Activated CD4-positive, alpha-beta T cell treated with anti-CD3 and anti-CD28 coated beads for 36 hours (primary cell): Measurements from ENCODE around the gene ZMIZ1. TPM values are rescaled to one million over a fixed set of nuclear protein-coding genes. Genes with fewer than 3 reads are reported as not detected.

Experiments used
- ATAC-seq: fragments of 200-7000 bp; cut with Tn5 transposase; one replicate; pipeline ENCODE4 v1.10.0; 2021; ENCODE audit warnings: mild to moderate bottlenecking, moderate library complexity
- CTCF ChIA-PET: fragments of 350-600 bp; sonication (Branson Sonifier 250); formaldehyde crosslinking; loops from one replicate; lab custom pipeline; 2021; ENCODE audit warnings: antibody characterized with exemption; lab: Charles Lee
- POLR2A ChIA-PET: fragments of 350-600 bp; sonication (Branson Sonifier 250); formaldehyde crosslinking; loops from one replicate; lab custom pipeline; 2021; ENCODE audit warnings: antibody characterized with exemption, inconsistent platforms; lab: Charles Lee
- DNase-seq: peaks from one replicate; pipeline ENCODE4 v3.0.0-alpha.2; 2020
- H3K27ac Mint-ChIP-seq: one replicate; pipeline ENCODE4 v1.8.0; 2021; ENCODE audit warnings: mixed read lengths
- H3K27me3 Mint-ChIP-seq: one replicate; pipeline ENCODE4 v1.8.0; 2021; ENCODE audit warnings: mixed read lengths
- H3K36me3 Mint-ChIP-seq: one replicate; pipeline ENCODE4 v1.8.0; 2021; ENCODE audit warnings: low read depth, mixed read lengths
- H3K4me1 Mint-ChIP-seq: one replicate; pipeline ENCODE4 v1.8.0; 2021; ENCODE audit warnings: mixed read lengths
- H3K4me3 Mint-ChIP-seq: one replicate; pipeline ENCODE4 v1.8.0; 2021; ENCODE audit warnings: mild to moderate bottlenecking, moderate library complexity, mixed read lengths
- H3K9me3 Mint-ChIP-seq: one replicate; pipeline ENCODE4 v1.8.0; 2021; ENCODE audit warnings: low read depth, mixed read lengths
- intact Hi-C, 2 experiments: fragments of 100-400 bp; cut with DNase I in 1 of 2; cut with micrococcal nuclease in 1 of 2; formaldehyde crosslinking; loops; one replicate each; pipeline versions ENCODE4 v1.14.2 to v1.15.1; 2022 to 2024; cut with DNase I, micrococcal nuclease
- total RNA-seq, 2 experiments: library from RNA; stranded (reverse); gene quantifications; one replicate each; pipeline ENCODE4 v1.2.3, GENCODE V29; 2021

Gene ZMIZ1
- total RNA-seq, 2 experiments from 2014 or later = 33.9 to 34.3 TPM

DNA sequence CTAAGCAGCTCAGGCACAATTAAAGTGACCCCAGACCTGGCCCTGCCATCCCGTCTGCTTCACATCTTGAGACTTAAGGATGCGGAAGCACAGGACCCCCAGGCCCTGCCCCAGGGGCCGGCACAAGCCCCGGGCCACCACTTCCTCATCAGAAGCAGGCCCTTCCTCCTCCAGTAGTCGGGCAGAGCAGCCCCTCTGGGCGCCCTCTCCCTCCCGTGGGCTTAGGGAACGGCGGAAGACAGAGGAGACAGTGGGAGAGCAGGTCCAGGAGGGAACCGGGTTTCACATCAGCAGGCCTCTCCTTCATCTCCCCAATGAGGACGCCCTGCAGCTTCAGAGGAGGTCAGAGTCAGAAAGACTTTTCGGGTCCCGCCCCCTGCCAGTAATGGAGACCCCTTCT is 142.8 kb downstream of the ZMIZ1 start:
- ChIA-PET CTCF (interaction anchor here (1.2 kb wide), 1 partner anchor 8 kb away, joined by 3 read pairs; no protein-coding TSS in a partner anchor), POLR2A (no interaction called here)
- no peak overlapping the region for H3K27ac Mint-ChIP-seq
- peaks cover 4% of the 10 kb centered on the region for H3K36me3 Mint-ChIP-seq
- no peaks in the 10 kb centered on the region for H3K27me3 Mint-ChIP-seq
- no peak for ATAC-seq
- DNase-seq = no peak
- H3K4me1 Mint-ChIP-seq = no peaks in the 10 kb centered on the region
- intact Hi-C loops = no loop called here
- H3K9me3 Mint-ChIP-seq = no peaks in the 10 kb centered on the region
- H3K4me3 Mint-ChIP-seq = no peak overlapping the region

DNA sequence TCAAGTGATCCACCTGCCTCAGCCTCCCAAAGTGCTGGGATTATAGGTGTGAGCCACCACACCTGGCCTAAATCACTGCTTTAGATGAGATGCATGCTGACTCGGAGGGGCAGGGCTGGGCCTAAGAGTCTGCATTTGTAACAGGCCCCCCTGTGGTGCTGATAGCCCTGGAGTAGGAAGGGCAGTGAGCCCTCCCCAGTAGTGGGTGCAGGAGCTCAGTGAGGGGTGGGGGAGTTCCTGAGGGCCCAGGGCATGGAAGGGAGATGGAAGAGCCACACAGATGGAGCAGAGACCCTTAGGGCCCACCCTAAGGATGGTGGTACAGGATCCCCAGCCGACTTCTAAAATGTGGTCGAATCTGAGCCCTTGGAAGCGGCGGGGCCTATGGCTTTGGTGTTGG is 146.8 kb downstream of the ZMIZ1 start:
- no peaks in the 10 kb centered on the region for H3K9me3 Mint-ChIP-seq

DNA sequence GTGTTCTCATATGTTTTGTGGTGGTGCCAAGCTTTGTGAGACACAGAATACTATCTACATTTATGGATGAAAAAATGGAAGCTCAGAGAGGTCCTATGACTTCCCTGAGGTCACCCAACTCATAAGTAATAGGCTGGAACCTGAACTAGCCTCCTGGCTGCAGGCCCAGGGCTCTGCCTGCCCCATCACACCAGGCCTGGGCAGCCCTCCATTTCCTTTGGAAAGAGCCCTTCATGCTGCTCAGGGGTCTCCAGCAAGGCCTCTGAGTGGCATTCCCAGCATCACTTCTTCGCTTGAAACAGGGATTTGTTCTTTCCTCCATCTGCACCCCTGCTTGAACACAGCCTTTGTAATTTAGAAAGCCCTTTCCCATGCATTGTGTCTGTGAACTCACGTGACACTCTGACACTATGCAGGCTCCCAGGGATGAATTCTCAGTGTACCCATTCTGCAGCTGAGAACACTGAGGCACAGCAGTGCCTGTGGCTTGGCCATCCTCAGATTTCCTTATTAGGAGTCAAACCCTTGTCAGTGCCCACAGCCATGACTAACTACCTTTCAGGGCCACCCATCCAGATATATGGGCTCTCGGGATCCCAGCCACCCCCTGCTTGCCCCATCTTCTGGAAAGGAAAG is 150.7 kb downstream of the ZMIZ1 start:
- DNase-seq = no peak
- no peaks in the 10 kb centered on the region for H3K9me3 Mint-ChIP-seq
- no peak overlapping the region for H3K4me3 Mint-ChIP-seq
- no peaks in the 10 kb centered on the region for H3K27me3 Mint-ChIP-seq
- ChIA-PET CTCF (interaction anchor here (0.6 kb wide), 2 partner anchors 8 to 21 kb away, joined by 3 to 4 read pairs; no protein-coding TSS in a partner anchor), POLR2A (no interaction called here)
- no peak for ATAC-seq
- peaks cover 4% of the 10 kb centered on the region for H3K36me3 Mint-ChIP-seq
- H3K27ac Mint-ChIP-seq = no peak overlapping the region
- intact Hi-C loops = no loop called here
- H3K4me1 Mint-ChIP-seq = no peaks in the 10 kb centered on the region

More for the DNA sequence above, 146.8 kb downstream of the ZMIZ1 start:
- H3K36me3 Mint-ChIP-seq = peaks cover 4% of the 10 kb centered on the region
- ChIA-PET POLR2A (no interaction called here), CTCF (interaction anchor here (0.5 to 1.0 kb wide), 2 partner anchors 12 to 52 kb away, joined by 3 to 4 read pairs; no protein-coding TSS in a partner anchor)
- no peak overlapping the region for H3K27ac Mint-ChIP-seq
- no peaks in the 10 kb centered on the region for H3K4me1 Mint-ChIP-seq
- intact Hi-C loops = no loop called here
- no peak for ATAC-seq
- H3K4me3 Mint-ChIP-seq = no peak overlapping the region
- no peak for DNase-seq
- H3K27me3 Mint-ChIP-seq = no peaks in the 10 kb centered on the region

DNA sequence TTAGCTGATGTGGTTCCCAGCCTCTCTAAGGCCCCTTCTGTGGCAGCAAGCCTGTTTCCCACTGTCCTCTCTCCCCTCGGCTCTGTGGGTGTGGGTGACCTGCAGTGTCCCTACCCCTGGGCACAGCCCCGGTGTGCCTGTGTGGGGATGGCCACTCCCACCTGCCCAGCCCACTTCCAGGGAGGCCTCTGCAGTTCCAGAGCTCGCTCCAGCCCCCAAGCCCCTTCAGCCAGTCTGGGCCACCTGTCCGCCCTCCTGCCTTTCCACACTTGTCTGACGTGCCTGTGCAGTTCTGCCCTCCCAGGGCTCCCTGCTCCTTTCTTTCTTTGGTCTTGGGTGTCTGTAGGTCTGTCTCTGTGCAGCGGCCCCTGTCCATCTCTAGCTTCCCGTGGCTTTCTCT is 151.5 kb downstream of the ZMIZ1 start:
- no peak for DNase-seq
- no peak overlapping the region for H3K27ac Mint-ChIP-seq
- H3K9me3 Mint-ChIP-seq = no peaks in the 10 kb centered on the region
- H3K36me3 Mint-ChIP-seq = peaks cover 4% of the 10 kb centered on the region
- H3K27me3 Mint-ChIP-seq = no peaks in the 10 kb centered on the region
- H3K4me1 Mint-ChIP-seq = no peaks in the 10 kb centered on the region
- ChIA-PET POLR2A (no interaction called here), CTCF (interaction anchor here (0.6 kb wide), 1 partner anchor 9 kb away, joined by 3 read pairs; no protein-coding TSS in a partner anchor)
- intact Hi-C loops = no loop called here
- ATAC-seq = no peak
- no peak overlapping the region for H3K4me3 Mint-ChIP-seq

DNA sequence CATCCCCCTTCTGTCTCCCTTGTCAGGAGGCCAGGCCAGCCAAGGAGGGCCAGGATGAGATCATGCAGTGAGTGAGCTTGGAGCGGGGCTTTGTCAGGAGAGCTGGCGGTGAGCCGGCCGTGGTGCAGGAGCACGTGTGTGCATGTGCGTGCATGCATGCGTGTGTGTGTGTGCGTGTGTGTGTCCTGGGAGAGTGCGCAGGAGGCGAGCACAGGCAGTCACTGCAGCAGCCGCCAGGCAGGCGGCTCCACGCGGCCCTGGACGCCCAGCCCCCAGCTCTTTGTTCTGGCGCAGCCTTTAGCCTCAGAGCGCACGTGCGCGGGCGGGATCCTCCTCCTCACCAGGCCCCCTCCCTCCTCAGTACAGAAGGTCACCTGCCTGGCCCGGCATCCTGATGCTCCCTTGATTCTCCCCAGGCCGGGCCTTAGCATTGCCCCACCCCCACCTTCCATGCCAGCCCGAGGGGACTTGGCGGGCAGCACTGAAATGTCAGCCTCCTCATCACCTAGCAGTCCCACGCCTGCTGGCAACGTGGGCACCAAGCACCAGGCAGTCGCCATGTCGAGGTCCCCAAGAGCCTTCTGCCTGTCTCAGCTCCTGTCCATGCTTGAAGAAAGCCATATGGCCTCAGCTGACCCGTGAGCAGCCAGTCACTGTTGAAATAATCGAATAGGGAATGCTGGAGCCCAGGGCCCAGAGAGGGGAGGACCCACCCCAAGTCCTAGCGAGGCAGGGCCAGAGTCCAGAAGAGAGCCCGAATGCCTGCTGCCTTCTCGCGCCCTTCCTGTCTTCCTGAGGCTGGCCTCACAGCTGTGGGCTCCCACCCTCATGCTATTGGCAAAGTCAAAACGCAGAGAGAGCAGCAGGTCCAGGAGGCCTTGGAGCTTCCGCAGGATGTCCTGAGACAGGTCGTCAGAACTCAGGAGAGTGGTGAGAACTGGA is 152.6 kb downstream of the ZMIZ1 start:
- DNase-seq (no peak), ATAC-seq (no peak)
- intact Hi-C loops = no loop called here
- Mint-ChIP-seq H3K4me1 (no peaks in the 10 kb centered on the region), H3K27ac (no peak overlapping the region), H3K27me3 (no peaks in the 10 kb centered on the region), H3K4me3 (no peak overlapping the region), H3K36me3 (peaks cover under 1% of the 10 kb centered on the region), H3K9me3 (no peaks in the 10 kb centered on the region)
- ChIA-PET POLR2A (no interaction called here), CTCF (no interaction called here)

DNA sequence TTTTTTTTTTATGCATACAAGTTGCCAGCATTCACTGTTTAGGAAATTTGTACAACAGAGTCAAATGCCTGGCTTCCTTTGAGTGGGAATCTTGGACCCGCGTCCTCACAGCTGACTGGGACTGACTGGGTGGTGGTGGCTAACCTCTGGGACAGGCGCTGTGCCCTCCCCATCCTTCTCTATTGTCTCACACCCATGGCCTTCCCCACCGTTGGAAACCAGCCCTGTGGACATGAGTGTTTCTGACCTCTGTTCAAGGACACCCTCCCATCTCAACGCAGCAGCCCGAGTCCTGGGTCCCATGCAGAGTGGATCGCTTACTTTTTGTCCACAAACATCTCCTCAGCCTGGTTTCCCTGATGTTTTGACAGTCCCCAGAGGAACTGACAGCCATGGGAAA is 153.4 kb downstream of the ZMIZ1 start:
- no peak overlapping the region for H3K27ac Mint-ChIP-seq

DNA sequence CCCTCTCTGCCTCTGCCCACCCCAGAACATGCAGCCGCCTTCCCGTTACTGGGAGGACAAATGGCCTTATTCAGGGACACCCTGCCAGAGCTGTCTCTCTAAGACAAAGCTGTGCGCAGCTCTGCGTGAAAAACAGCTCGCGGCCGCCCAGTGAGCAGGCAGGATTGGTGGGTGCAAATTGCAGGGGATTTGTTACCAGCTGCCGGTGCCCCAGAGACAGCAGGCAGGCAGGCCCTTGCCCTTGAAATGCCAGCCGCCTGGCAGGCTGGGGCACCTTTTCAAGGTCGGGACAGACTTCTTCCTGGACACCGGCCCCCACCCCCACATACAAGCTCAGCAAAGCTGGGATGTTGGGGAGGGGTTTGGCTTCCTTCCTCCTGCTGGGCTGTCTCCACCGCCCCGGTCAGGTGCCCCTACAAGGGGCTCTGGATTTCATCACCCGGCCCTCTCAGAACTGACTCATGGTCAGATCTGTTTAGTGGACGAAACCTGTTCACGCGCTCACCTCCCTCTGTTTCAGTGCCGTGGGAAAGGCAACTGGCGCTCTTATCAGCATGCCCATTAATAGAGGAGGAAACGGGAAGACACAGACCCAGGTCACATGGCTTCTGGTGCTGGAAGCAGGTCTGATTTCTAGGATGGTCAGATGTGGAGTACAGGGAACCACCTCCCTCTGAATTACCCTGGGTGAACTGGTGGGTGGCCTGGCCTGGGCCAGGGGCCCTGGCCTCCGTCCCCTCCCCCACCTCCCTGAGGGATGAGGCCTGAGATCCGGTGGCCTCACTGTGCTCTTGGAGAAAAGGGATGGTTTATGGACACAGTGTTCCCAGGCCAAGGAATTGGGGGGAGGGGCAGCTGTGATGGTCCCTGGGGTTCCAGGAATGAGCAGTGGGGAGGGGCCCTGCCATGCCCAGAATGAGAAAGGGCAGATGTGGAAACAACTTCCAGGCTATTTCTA is 154.6 kb downstream of the ZMIZ1 start:
- no peaks in the 10 kb centered on the region for H3K9me3 Mint-ChIP-seq
- intact Hi-C loops = no loop called here
- ChIA-PET POLR2A (interaction anchor here (0.6 kb wide), 1 partner anchor 10 kb away, joined by 4 read pairs; no protein-coding TSS in a partner anchor), CTCF (interaction anchor here (1.0 kb wide), 1 partner anchor 27 kb away, joined by 3 read pairs; no protein-coding TSS in a partner anchor)
- no peak overlapping the region for H3K4me3 Mint-ChIP-seq
- no peaks in the 10 kb centered on the region for H3K27me3 Mint-ChIP-seq
- H3K36me3 Mint-ChIP-seq = no peaks in the 10 kb centered on the region
- H3K27ac Mint-ChIP-seq = no peak overlapping the region
- DNase-seq (no peak), ATAC-seq (no peak)
- H3K4me1 Mint-ChIP-seq = no peaks in the 10 kb centered on the region

More for the DNA sequence above, 153.4 kb downstream of the ZMIZ1 start:
- H3K4me3 Mint-ChIP-seq = no peak overlapping the region
- no peaks in the 10 kb centered on the region for H3K9me3 Mint-ChIP-seq
- no peaks in the 10 kb centered on the region for H3K27me3 Mint-ChIP-seq
- intact Hi-C loops = no loop called here
- ChIA-PET POLR2A (no interaction called here), CTCF (interaction anchor here (1.0 kb wide), 1 partner anchor 26 kb away, joined by 3 read pairs; no protein-coding TSS in a partner anchor)
- H3K36me3 Mint-ChIP-seq = no peaks in the 10 kb centered on the region
- no peak for DNase-seq
- no peak for ATAC-seq
- H3K4me1 Mint-ChIP-seq = no peaks in the 10 kb centered on the region

DNA sequence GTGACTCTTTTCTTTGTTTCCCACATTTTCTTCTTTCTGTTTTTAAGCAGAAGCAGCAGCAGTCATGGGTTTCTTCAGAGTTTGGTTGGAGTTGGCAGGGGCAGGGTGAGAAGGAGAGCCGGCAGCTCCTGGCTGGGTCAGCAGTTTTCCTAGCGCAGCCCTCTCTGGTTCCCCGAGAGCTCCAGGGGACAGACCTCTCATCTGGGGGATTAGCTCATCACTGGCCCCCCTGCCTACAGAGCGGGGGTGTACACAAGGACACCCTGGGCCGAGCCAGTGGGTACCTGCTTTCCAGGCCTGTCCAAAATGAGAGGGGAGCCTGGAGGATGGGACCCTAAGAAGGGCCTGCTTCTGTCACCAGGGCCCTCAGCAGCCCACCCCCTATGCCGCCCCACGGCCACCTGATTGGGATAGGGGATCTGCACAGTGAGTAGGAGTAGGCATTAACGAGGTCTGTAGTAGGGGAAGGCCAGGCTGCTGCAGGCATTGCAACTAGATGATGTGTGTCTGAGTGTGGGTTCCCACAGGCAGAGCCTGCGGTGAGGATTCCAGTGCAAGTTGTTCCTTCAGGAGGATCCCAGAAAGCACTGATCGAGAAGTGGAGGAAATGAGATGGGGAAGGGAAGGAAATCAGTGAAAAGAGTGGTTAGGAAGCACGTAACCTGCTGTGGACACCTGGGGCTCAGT is 155.6 kb downstream of the ZMIZ1 start:
- ChIA-PET CTCF (no interaction called here), POLR2A (no interaction called here)
- intact Hi-C loops = no loop called here
- H3K9me3 Mint-ChIP-seq = no peaks in the 10 kb centered on the region
- no peak overlapping the region for H3K4me3 Mint-ChIP-seq
- DNase-seq (no peak), ATAC-seq (no peak)
- H3K36me3 Mint-ChIP-seq = no peaks in the 10 kb centered on the region
- H3K4me1 Mint-ChIP-seq = no peaks in the 10 kb centered on the region
- no peak overlapping the region for H3K27ac Mint-ChIP-seq
- no peaks in the 10 kb centered on the region for H3K27me3 Mint-ChIP-seq

DNA sequence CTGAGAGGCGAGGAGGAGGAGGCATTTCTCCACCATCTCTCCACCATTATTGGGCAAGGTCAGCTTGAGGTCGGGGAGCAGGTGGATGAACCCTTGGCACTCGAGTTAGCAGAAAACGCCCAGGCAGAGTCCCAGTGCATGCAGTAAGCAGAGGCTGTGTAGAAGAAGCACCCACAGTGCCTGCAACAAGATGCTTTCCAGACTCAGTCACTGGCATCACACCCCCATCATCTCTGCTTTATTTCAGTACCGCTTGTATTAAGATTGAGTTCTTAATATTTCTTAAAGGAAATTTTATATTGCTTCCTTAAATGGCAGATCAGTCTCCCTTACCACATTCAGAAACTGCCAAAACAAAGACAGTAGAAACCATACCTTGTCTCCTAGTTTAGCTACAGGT is 156.2 kb downstream of the ZMIZ1 start:
- Mint-ChIP-seq H3K27me3 (no peaks in the 10 kb centered on the region), H3K9me3 (no peaks in the 10 kb centered on the region), H3K4me1 (no peaks in the 10 kb centered on the region), H3K4me3 (no peak overlapping the region), H3K27ac (no peak overlapping the region), H3K36me3 (no peaks in the 10 kb centered on the region)
- DNase-seq = no peak
- intact Hi-C loops = no loop called here
- POLR2A ChIA-PET = no interaction called here
- no peak for ATAC-seq
- CTCF ChIA-PET = no interaction called here

DNA sequence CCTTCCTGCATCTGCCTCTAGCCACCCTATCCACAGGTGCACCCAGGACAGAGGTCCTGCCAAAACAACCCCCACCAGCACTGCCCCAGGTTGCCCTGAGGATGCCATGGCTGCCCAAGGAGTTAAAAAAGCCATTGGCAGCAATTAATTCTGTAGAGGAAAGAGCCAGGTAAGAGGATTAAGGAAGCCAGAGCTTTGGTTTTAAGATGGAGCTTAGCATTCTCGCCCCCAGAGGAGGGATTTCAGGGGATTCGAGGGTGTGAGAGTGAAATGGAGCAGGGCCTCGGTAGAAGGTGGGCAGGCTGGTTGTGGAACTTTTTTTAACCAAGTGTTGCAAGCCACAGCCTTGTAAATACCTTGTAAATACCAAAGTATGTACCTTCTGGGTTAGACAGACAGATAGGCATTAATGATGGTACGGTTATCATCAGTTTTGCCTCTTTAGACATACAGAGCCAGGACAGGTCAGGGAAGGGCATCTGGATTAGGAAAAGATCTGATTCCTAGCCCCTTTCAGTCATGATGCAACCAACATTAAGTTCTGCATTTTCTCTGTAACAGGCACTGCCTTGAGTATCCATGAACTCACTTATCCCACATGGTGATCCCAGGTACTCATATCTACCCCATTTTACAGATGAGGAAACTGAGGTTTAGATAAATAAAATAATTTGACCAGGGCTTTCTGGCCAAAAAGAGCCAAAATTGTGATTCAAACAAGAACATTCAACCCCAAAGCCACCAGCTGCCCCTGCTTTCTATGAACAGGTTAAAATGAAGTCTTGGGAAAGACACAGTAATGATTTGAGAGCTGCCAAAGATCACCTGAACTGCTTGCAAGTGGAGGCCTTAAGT is 157.9 kb downstream of the ZMIZ1 start:
- Mint-ChIP-seq H3K4me3 (no peak overlapping the region), H3K9me3 (no peaks in the 10 kb centered on the region), H3K4me1 (no peaks in the 10 kb centered on the region), H3K27ac (no peak overlapping the region), H3K36me3 (no peaks in the 10 kb centered on the region), H3K27me3 (no peaks in the 10 kb centered on the region)
- POLR2A ChIA-PET = interaction anchor here (0.7 kb wide), 1 partner anchor 515 kb away, joined by 3 read pairs; no protein-coding TSS in a partner anchor
- intact Hi-C loops = no loop called here
- ATAC-seq (no peak), DNase-seq (no peak)
- CTCF ChIA-PET = interaction anchor here (0.6 kb wide), 2 partner anchors 160 to 1009 kb away, joined by 3 read pairs; no protein-coding TSS in a partner anchor
